ENCODE measurements around the gene FAM13B.

The FAM13B gene

DNA sequence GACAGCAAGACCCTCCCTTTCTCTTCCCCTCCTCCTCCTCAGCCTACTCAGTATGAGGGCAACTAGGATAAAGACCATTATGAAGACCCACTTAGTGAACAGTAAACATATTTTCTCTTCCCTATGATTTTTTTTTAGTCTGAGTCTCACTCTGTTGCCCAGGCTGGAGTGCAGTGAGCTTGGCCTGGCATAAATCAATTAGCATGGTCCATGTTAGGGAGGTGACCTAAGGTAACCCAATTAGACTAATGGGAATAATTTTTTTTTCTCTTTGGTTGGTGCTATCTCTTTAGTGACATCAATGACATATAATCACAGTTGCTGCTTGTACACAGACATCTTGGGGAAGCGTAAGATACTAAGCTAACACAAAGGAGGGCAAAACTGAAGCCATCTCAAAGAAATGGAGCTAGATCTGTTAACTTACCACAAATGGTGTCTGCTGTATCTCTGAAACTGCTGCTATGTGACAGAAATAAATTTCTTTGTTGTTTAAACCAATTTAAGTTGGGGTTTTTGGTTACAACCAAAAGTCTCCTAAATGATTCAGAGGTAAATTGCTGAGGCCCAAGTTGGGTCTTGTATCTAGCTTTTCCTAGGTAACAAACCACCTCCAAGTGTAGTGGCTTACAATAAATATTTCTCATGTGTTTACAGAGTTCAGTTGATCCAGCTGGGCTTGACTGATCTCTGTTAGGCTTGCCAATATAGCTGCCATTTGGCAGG lies 130.3 kb downstream of the FAM13B start:
- Histone ChIP-seq H3K79me2 (ENCODE audit: insufficient read depth, low read length) (no peaks in the 10 kb centered on the region), H3K4me2 (ENCODE audit: insufficient read depth, low read length) (no peak overlapping the region), H3K4me1 (ENCODE audit: insufficient read depth, low read length) (no peaks in the 10 kb centered on the region), H4K20me1 (ENCODE audit: insufficient read depth, low read length) (no peaks in the 10 kb centered on the region), H3K4me3 (ENCODE audit: low read depth in 1 of 2, low read length in 2 of 2) (no peak overlapping the region), H3K9me3 (ENCODE audit: insufficient read depth, low read length, severe bottlenecking) (no peaks in the 10 kb centered on the region), H3K27me3 (ENCODE audit: insufficient read depth, low read length, poor library complexity) (peaks cover 3% of the 10 kb centered on the region), H2AFZ (ENCODE audit: low read depth, low read length) (no peak overlapping the region), H3K36me3 (ENCODE audit: insufficient read depth, low read length) (no peaks in the 10 kb centered on the region), H3K9ac (ENCODE audit: low read depth, low read length) (no peak overlapping the region), H3K27ac (ENCODE audit: low read length) (no peak overlapping the region)
- ATAC-seq (ENCODE audit: insufficient read depth, low read depth) = no peak
- DNase-seq = no peak
- TF ChIP-seq EZH2 (IDR thresholded peaks at IDR 0.05; ENCODE audit: borderline replicate concordance, low read depth, low read length, severe bottlenecking) (no peak), CTCF (IDR thresholded peaks at IDR 0.05; ENCODE audit: borderline replicate concordance, extremely low read depth, low read length, poor library complexity, severe bottlenecking) (no peak)

DNA sequence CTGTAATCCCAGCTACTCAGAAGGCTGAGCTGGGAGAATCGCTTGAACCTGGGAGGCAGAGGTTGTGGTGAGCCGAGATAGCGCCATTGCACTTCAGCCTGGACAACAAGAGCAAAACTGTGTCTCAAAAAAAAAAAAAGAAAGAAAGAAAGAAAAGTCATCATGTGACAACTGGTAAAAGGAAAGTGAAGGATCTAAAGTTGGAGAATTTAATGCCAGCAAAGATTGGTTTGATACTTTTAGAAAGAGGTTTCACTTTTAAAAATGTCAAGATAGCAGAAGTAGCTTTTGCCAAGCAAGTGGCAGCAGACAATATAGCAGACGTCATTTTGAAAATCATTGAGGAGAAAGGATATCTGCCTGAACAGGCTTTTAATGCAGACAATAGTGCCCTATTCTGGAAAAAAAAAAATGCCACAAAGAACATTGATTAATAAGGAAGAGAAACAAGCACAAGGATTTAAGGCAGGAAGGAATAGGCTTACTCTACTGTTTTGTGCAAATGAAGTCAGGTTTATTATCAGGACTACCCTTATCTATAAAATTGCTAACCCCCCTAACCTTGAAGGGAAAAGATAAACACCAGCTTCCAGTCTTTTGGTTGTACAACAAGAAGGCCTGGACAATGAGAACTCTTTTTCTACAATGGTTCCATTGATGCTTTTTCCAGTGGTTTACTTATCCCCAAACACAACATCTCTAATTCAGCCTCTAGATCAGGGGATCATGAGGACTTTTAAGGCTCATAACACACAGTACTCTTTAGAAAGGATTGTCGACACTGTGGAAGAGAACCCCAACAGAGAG lies 131.7 kb downstream of the FAM13B start:
- H3K36me3 ChIP-seq (ENCODE audit: insufficient read depth, low read length) = no peaks in the 10 kb centered on the region
- H3K4me2 ChIP-seq (ENCODE audit: insufficient read depth, low read length) = no peak overlapping the region
- no peak overlapping the region for H3K9ac ChIP-seq (ENCODE audit: low read depth, low read length)
- no peak overlapping the region for H3K27ac ChIP-seq (ENCODE audit: low read length)
- H3K79me2 ChIP-seq (ENCODE audit: insufficient read depth, low read length) = no peaks in the 10 kb centered on the region
- no peaks in the 10 kb centered on the region for H4K20me1 ChIP-seq (ENCODE audit: insufficient read depth, low read length)
- peaks cover 3% of the 10 kb centered on the region for H3K27me3 ChIP-seq (ENCODE audit: insufficient read depth, low read length, poor library complexity)
- ATAC-seq (ENCODE audit: insufficient read depth, low read depth) = no peak
- no peak overlapping the region; the same call in 1 of the 2 replicates for H2AFZ ChIP-seq (ENCODE audit: low read depth, low read length)
- no peak for TF ChIP-seq EZH2 (IDR thresholded peaks at IDR 0.05; ENCODE audit: borderline replicate concordance, low read depth, low read length, severe bottlenecking)
- no peak for TF ChIP-seq CTCF (IDR thresholded peaks at IDR 0.05; ENCODE audit: borderline replicate concordance, extremely low read depth, low read length, poor library complexity, severe bottlenecking)
- no peak overlapping the region for H3K4me3 ChIP-seq (ENCODE audit: low read depth in 1 of 2, low read length in 2 of 2)
- no peaks in the 10 kb centered on the region for H3K9me3 ChIP-seq (ENCODE audit: insufficient read depth, low read length, severe bottlenecking)
- DNase-seq = no peak
- no peaks in the 10 kb centered on the region for H3K4me1 ChIP-seq (ENCODE audit: insufficient read depth, low read length)

DNA sequence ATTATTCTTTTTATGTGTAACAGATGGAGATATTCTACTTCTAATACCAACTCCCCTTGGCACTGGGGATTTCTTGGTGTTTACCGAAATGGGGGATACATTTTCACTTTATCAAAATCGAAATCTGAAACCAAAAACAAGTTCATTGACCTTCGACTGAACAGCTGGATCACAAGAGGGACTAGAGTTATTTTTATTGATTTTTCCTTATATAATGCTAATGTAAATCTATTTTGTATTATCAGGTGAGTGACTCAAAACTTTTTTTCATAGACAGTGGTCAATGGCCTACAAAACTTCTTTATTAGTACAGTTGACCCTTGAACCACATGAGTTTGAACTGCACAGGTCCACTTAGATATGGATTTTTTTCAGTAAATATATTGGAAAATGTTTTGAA lies 133.4 kb downstream of the FAM13B start:
- Histone ChIP-seq H2AFZ (ENCODE audit: low read depth, low read length) (no peak overlapping the region), H3K4me1 (ENCODE audit: insufficient read depth, low read length) (no peaks in the 10 kb centered on the region), H3K4me3 (ENCODE audit: low read depth in 1 of 2, low read length in 2 of 2) (no peak overlapping the region), H4K20me1 (ENCODE audit: insufficient read depth, low read length) (no peaks in the 10 kb centered on the region), H3K9ac (ENCODE audit: low read depth, low read length) (no peak overlapping the region), H3K27ac (ENCODE audit: low read length) (no peak overlapping the region), H3K4me2 (ENCODE audit: insufficient read depth, low read length) (no peak overlapping the region), H3K79me2 (ENCODE audit: insufficient read depth, low read length) (no peaks in the 10 kb centered on the region), H3K9me3 (ENCODE audit: insufficient read depth, low read length, severe bottlenecking) (no peaks in the 10 kb centered on the region), H3K27me3 (ENCODE audit: insufficient read depth, low read length, poor library complexity) (peaks cover 3% of the 10 kb centered on the region), H3K36me3 (ENCODE audit: insufficient read depth, low read length) (no peaks in the 10 kb centered on the region)
- TF ChIP-seq CTCF (IDR thresholded peaks at IDR 0.05; ENCODE audit: borderline replicate concordance, extremely low read depth, low read length, poor library complexity, severe bottlenecking) = no peak
- no peak for TF ChIP-seq EZH2 (IDR thresholded peaks at IDR 0.05; ENCODE audit: borderline replicate concordance, low read depth, low read length, severe bottlenecking)
- DNase-seq (no peak), ATAC-seq (ENCODE audit: insufficient read depth, low read depth) (no peak)

Measured in DND-41 (cell line).